PC-9 (cell line): Measurements from ENCODE around the gene KIF26B. TPM values are rescaled to one million over a fixed set of nuclear protein-coding genes. Genes with fewer than 3 reads are reported as not detected.

ENCODE experiments used
- BruUV-seq: library from RNA; stranded (reverse); fragments of 400-500 nt; replicated peaks from 2 replicates; lab custom pipeline; 2021; lab: Mats Ljungman, UMichigan
- CTCF ChIA-PET: fragments of 300-600 bp; sonication (Branson Sonifier 250); formaldehyde crosslinking; loops from one replicate; lab custom pipeline; 2022; ENCODE audit warnings: antibody characterized with exemption; lab: Charles Lee
- POLR2A ChIA-PET: fragments of 300-600 bp; sonication (Branson Sonifier 250); formaldehyde crosslinking; loops from one replicate; lab custom pipeline; 2022; ENCODE audit warnings: antibody characterized with exemption; ENCODE audit not compliant: unreplicated experiment; lab: Charles Lee
- DNase-seq, 2 experiments: peaks; one replicate each; pipeline versions ENCODE4 v3.0.0 to v3.0.0-alpha.2; 2015 to 2022; ENCODE audit warnings: mixed read lengths in 1 of 2
- H2AFZ ChIP-seq: fragments of 200-600 bp; sonication (generic); 2 replicates; pipeline ENCODE4 v1.8.1; 2017; ENCODE audit warnings: antibody characterized with exemption
- H3F3A ChIP-seq: fragments of 200-600 bp; sonication (generic); 2 replicates; pipeline ENCODE4 v1.8.1; 2017; ENCODE audit warnings: antibody characterized with exemption, mild to moderate bottlenecking, low read depth; ENCODE audit not compliant: insufficient read depth
- H3K27ac ChIP-seq: fragments of 200-600 bp; sonication (generic); 2 replicates; pipeline ENCODE4 v1.6.1; 2016; ENCODE audit warnings: mixed run types
- H3K27me3 ChIP-seq: fragments of 200-600 bp; sonication (generic); 2 replicates; pipeline ENCODE4 v1.6.1; 2016; ENCODE audit warnings: low read depth, mixed run types; ENCODE audit not compliant: insufficient read depth
- H3K36me3 ChIP-seq: fragments of 200-600 bp; sonication (generic); 2 replicates; pipeline ENCODE4 v1.6.1; 2016; ENCODE audit warnings: low read depth, mixed run types
- H3K4me1 ChIP-seq: fragments of 200-600 bp; sonication (generic); replicated peaks from 2 replicates; pipeline ENCODE4 v1.6.1; 2016; ENCODE audit warnings: mixed run types; ENCODE audit not compliant: insufficient read depth
- H3K4me2 ChIP-seq: fragments of 200-600 bp; sonication (generic); 2 replicates; pipeline ENCODE4 v1.6.1; 2017; ENCODE audit warnings: mixed run types
- H3K4me3 ChIP-seq: fragments of 200-600 bp; sonication (generic); 2 replicates; pipeline ENCODE4 v1.6.1; 2016; ENCODE audit warnings: mixed run types
- H3K79me2 ChIP-seq: fragments of 200-600 bp; sonication (generic); 2 replicates; pipeline ENCODE4 v1.6.1; 2017; ENCODE audit warnings: low read depth, mixed run types
- H3K9me2 ChIP-seq: fragments of 200-600 bp; sonication (generic); 2 replicates; pipeline ENCODE4 v1.8.1; 2017; ENCODE audit warnings: mild to moderate bottlenecking; ENCODE audit not compliant: insufficient read depth
- H3K9me3 ChIP-seq: fragments of 200-600 bp; sonication (generic); 2 replicates; pipeline ENCODE4 v1.8.1; 2016; ENCODE audit warnings: low read depth; ENCODE audit not compliant: insufficient read depth
- H4K20me1 ChIP-seq: fragments of 200-600 bp; sonication (generic); 2 replicates; pipeline ENCODE4 v1.8.1; 2017; ENCODE audit not compliant: insufficient read depth
- CTCF ChIP-seq: fragments of 200-600 bp; sonication (generic); conservative IDR thresholded peaks from 2 replicates; pipeline ENCODE4 v1.6.1; 2017; ENCODE audit warnings: mixed run types, antibody characterized with exemption, mild to moderate bottlenecking, moderate library complexity
- EZH2 ChIP-seq: fragments of 200-600 bp; sonication (generic); IDR thresholded peaks from 2 replicates; pipeline ENCODE4 v1.8.0; 2017; ENCODE audit warnings: antibody characterized with exemption, low read depth
- intact Hi-C: fragments of 100-400 bp; cut with micrococcal nuclease; formaldehyde crosslinking; loops from one replicate; pipeline ENCODE4 v1.10.0; 2022; ENCODE audit not compliant: unreplicated experiment
- total RNA-seq: library from RNA; stranded (reverse); gene quantifications from 2 replicates; pipeline ENCODE4 v1.2.3, GENCODE V29; 2021

The KIF26B gene
- total RNA-seq, 1 experiment from 2014 or later, result 0.11 TPM

DNA sequence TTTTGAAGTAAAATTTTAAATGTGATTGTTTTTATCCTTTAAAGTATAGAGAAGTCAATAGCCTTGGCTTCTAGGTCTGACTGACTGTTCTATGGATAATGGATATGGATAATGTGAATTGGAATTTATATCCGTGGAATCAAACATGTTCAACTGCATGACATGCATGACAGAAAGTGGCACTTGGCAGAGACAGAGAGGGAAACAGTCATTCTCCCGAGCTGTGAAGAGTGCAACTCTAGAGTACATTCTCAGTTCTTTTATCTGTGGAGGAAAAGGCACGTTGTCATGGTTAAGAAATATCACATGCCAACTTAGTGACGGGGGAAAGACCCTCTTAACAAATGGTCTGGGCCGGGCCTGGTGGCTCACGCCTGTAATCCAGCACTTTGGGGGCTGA is 67.0 kb downstream of the KIF26B start:
- H3K9me3 ChIP-seq, result no peaks in the 10 kb centered on the region
- no TSS peak for BruUV-seq
- no peaks in the 10 kb centered on the region for H3K9me2 ChIP-seq
- H3K36me3 ChIP-seq, result no peaks in the 10 kb centered on the region
- H3K4me1 ChIP-seq, result no peaks in the 10 kb centered on the region
- intact Hi-C loops, result no loop called here
- H3K4me2 ChIP-seq, result no peak overlapping the region
- H4K20me1 ChIP-seq, result no peaks in the 10 kb centered on the region
- H3K79me2 ChIP-seq, result no peaks in the 10 kb centered on the region
- POLR2A ChIA-PET, result no interaction called here
- no peak for DNase-seq
- CTCF ChIA-PET, result no interaction called here
- no peak overlapping the region for H3K4me3 ChIP-seq
- H2AFZ ChIP-seq, result no peak overlapping the region
- H3K27ac ChIP-seq, result no peak overlapping the region
- peaks cover 98% of the 10 kb centered on the region for H3K27me3 ChIP-seq
- H3F3A ChIP-seq, result no peaks in the 10 kb centered on the region
- TF ChIP-seq CTCF (no peak), EZH2 (no peak)

GRCh38 chr1:245222931-245223595 is 68.3 kb downstream of the KIF26B start:
- DNase-seq, result no peak
- no peak overlapping the region for H2AFZ ChIP-seq
- H3K36me3 ChIP-seq, result no peaks in the 10 kb centered on the region
- no peak overlapping the region for H3K27ac ChIP-seq
- no TSS peak for BruUV-seq
- H3K4me2 ChIP-seq, result no peak overlapping the region
- H3K27me3 ChIP-seq, result peaks cover 100% of the 10 kb centered on the region
- no peak overlapping the region for H3K4me3 ChIP-seq
- ChIA-PET CTCF (no interaction called here), POLR2A (no interaction called here)
- TF ChIP-seq EZH2 (no peak), CTCF (no peak)
- H3K4me1 ChIP-seq, result no peaks in the 10 kb centered on the region
- intact Hi-C loops, result no loop called here
- H3F3A ChIP-seq, result no peaks in the 10 kb centered on the region
- H4K20me1 ChIP-seq, result no peaks in the 10 kb centered on the region
- no peaks in the 10 kb centered on the region for H3K9me2 ChIP-seq
- no peaks in the 10 kb centered on the region for H3K9me3 ChIP-seq
- no peaks in the 10 kb centered on the region for H3K79me2 ChIP-seq

- CTCF ChIA-PET, result no interaction called here
- no peaks in the 10 kb centered on the region for H3K79me2 ChIP-seq
These were observed 70.8 kb downstream of the KIF26B start for GRCh38 chr1:245225322-245226202.

More at GRCh38 chr1:245225322-245226202, 70.8 kb downstream of the KIF26B start:
- peaks cover 98% of the 10 kb centered on the region for H3K27me3 ChIP-seq
- H3K36me3 ChIP-seq, result no peaks in the 10 kb centered on the region
- DNase-seq, result no peak
- no peak for TF ChIP-seq EZH2
- no peak for TF ChIP-seq CTCF
- H2AFZ ChIP-seq, result no peak overlapping the region
- intact Hi-C loops, result no loop called here
- no peaks in the 10 kb centered on the region for H3F3A ChIP-seq
- no peaks in the 10 kb centered on the region for H3K9me3 ChIP-seq
- H4K20me1 ChIP-seq, result no peaks in the 10 kb centered on the region
- H3K27ac ChIP-seq, result no peak overlapping the region
- POLR2A ChIA-PET, result no interaction called here
- no peaks in the 10 kb centered on the region for H3K9me2 ChIP-seq
- no peak overlapping the region for H3K4me3 ChIP-seq
- no TSS peak for BruUV-seq
- no peak overlapping the region for H3K4me2 ChIP-seq
- H3K4me1 ChIP-seq, result no peaks in the 10 kb centered on the region
